Thoracic aorta (tissue), 2 donors: ENCODE results near the gene CYREN. TPM values are rescaled to one million over a fixed set of nuclear protein-coding genes. Genes with fewer than 3 reads are reported as not detected.

Source experiments
- ATAC-seq: fragments of 150-250 bp; one replicate; pipeline ENCODE4 v1.8.0; 2017; ENCODE audit warnings: low read depth; ENCODE audit not compliant: insufficient number of reproducible peaks, low FRiP score
- DNase-seq: peaks from one replicate; pipeline ENCODE4 v3.0.0-alpha.2; 2020; ENCODE audit warnings: low spot score
- H3K27ac ChIP-seq, 2 donors: fragments of 200-600 bp; sonication (generic); 1 replicate in 1 of 2; 2 replicates in 1 of 2; pipeline ENCODE4 v1.5.1; 2016; ENCODE audit warnings: mild to moderate bottlenecking in 2 of 2, moderate library complexity in 2 of 2
- H3K27me3 ChIP-seq: fragments of 200-600 bp; sonication (generic); replicated peaks from 2 replicates; pipeline ENCODE4 v1.6.0; 2016; ENCODE audit warnings: mild to moderate bottlenecking; ENCODE audit not compliant: insufficient read depth
- H3K36me3 ChIP-seq: fragments of 200-600 bp; sonication (generic); one replicate; pipeline ENCODE4 v1.5.1; 2016
- H3K4me1 ChIP-seq, 2 donors: fragments of 200-600 bp; sonication (generic); 1 replicate in 1 of 2; 2 replicates in 1 of 2; pipeline versions ENCODE4 v1.5.1 to v1.6.0; 2016; ENCODE audit warnings: low read depth in 2 of 2, mild to moderate bottlenecking in 1 of 2; ENCODE audit not compliant: control insufficient read depth in 1 of 2
- H3K4me3 ChIP-seq: fragments of 200-600 bp; sonication (generic); 2 replicates; pipeline ENCODE4 v1.5.1; 2016; ENCODE audit warnings: mild to moderate bottlenecking
- H3K9me3 ChIP-seq: fragments of 200-600 bp; sonication (generic); 2 replicates; pipeline ENCODE4 v1.5.1; 2016
- total RNA-seq, 2 donors: library from RNA; depleted of rRNA; stranded (reverse); fragments of >200 nt; gene quantifications; one replicate each; pipeline versions ENCODE4 v1.1.0 to v1.2.3, GENCODE V29; 2016
- TF ChIP-seq, protein P1 (sequence below): fragments of 200-600 bp; sonication (generic); IDR thresholded peaks from one replicate; pipeline ENCODE4 v1.5.1; 2019; ENCODE audit warnings: antibody characterized with exemption

The CYREN gene
- total RNA-seq, 2 donors from 2014 or later = 37.6 to 54.1 TPM

DNA sequence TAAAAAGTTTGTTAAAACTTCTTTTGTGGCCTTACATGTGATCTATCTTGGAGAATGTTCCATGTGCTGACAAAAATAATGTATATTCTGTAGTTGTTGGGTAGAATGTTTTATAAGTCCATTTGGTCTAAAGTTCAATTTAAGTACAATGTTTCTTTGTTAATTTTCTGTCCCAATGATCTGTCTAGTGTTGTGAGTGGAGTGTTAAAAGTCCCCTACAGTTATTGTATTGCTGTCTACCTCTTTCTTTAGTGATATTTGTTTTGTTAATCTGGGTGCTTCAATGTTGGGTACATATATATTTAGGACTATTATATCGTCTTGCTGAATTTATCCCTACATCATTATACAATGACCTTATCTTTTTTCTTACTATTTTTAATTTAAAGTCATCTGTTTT, 15.8 kb downstream of the CYREN start:
- H3K27me3 ChIP-seq = no peaks in the 10 kb centered on the region
- ATAC-seq (no peak), DNase-seq (no peak)
- no peaks in the 10 kb centered on the region for H3K36me3 ChIP-seq
- TF ChIP-seq, protein P1, sequence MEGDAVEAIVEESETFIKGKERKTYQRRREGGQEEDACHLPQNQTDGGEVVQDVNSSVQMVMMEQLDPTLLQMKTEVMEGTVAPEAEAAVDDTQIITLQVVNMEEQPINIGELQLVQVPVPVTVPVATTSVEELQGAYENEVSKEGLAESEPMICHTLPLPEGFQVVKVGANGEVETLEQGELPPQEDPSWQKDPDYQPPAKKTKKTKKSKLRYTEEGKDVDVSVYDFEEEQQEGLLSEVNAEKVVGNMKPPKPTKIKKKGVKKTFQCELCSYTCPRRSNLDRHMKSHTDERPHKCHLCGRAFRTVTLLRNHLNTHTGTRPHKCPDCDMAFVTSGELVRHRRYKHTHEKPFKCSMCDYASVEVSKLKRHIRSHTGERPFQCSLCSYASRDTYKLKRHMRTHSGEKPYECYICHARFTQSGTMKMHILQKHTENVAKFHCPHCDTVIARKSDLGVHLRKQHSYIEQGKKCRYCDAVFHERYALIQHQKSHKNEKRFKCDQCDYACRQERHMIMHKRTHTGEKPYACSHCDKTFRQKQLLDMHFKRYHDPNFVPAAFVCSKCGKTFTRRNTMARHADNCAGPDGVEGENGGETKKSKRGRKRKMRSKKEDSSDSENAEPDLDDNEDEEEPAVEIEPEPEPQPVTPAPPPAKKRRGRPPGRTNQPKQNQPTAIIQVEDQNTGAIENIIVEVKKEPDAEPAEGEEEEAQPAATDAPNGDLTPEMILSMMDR = no peak
- H3K4me1 ChIP-seq = peaks cover 31 to 42% of the 10 kb centered on the region in 2 donors
- no peak overlapping the region for H3K4me3 ChIP-seq
- peaks cover 11% of the 10 kb centered on the region for H3K9me3 ChIP-seq
- no peak overlapping the region for H3K27ac ChIP-seq

DNA sequence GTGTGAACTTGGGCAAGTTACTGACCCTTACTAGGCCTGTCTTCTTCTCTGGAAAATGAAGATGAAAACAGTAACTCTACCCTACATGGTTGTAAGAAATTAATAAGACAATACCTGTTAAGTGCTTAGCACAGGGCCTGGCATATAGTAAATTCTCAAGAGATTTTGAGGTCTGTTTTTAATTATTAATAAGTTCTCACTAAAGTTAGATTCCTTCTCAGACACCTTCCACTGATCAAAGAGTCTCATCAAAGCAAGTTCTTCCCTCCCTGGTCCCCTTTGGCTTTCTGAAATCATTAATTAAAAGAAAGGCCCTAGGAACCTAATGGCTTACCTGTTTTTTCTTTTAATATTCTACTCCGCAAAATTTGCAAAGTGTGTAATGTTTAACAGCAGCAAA, 18.1 kb downstream of the CYREN start:
- Histone ChIP-seq H3K27ac (peak overlapping the region in 1 of 2 donors; percentile 1), H3K4me1 (peaks cover 20 to 31% of the 10 kb centered on the region in 2 donors), H3K36me3 (no peaks in the 10 kb centered on the region), H3K9me3 (peaks cover 11% of the 10 kb centered on the region), H3K27me3 (no peaks in the 10 kb centered on the region), H3K4me3 (no peak overlapping the region)
- ATAC-seq (no peak), DNase-seq (no peak)
- TF ChIP-seq, protein P1 = no peak

DNA sequence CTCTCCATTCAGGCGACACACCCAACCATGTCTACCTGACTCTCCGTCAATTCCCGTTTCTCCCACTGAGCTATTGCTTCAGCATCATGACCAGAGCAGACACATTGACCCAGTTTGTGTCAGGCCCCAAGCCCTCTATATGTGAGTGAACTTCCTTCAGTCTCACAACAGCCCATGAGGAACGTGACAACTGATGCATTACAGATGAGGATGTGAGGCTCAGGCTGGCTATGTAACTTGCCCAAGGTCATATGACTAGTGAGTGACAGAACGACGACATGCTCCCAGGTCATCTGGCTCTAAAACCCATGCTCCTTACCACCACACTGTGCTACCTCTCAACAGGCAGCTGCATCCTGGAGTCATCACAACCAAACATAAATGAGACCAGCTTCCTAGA, 19.0 kb downstream of the CYREN start:
- H3K27ac ChIP-seq = peak overlapping the region in 1 of 2 donors; percentile 1
- H3K9me3 ChIP-seq = peaks cover 11% of the 10 kb centered on the region
- TF ChIP-seq, protein P1 = no peak
- H3K36me3 ChIP-seq = no peaks in the 10 kb centered on the region
- no peaks in the 10 kb centered on the region for H3K27me3 ChIP-seq
- peaks cover 25 to 38% of the 10 kb centered on the region in 2 donors for H3K4me1 ChIP-seq
- ATAC-seq = no peak
- no peak for DNase-seq
- H3K4me3 ChIP-seq = no peak overlapping the region

DNA sequence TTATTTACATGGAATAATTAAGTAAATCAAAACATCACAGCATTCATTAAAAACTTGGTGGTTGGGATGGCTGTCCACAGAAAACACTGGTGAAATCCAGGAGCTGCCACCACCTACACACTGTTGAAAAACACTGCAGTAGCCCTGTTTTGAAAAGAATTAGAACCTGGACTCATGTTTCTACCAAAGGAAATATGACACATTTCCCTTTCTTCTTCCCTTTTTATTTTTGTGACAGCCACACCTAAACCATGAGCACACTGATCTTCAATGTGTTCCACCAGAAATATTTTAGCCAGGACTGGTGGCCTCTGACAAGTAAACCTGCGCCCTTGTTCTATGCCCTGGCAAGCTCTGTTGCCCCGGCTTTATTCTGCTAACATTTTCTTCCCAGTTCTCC, 19.4 kb downstream of the CYREN start:
- ATAC-seq (no peak), DNase-seq (no peak)
- TF ChIP-seq, protein P1 = no peak
- H3K4me3 ChIP-seq = no peak overlapping the region
- no peaks in the 10 kb centered on the region for H3K36me3 ChIP-seq
- H3K27ac ChIP-seq = peak overlapping the region in 1 of 2 donors; percentile 52
- peaks cover 8% of the 10 kb centered on the region for H3K9me3 ChIP-seq
- no peaks in the 10 kb centered on the region for H3K27me3 ChIP-seq
- H3K4me1 ChIP-seq = peaks cover 25 to 42% of the 10 kb centered on the region in 2 donors

DNA sequence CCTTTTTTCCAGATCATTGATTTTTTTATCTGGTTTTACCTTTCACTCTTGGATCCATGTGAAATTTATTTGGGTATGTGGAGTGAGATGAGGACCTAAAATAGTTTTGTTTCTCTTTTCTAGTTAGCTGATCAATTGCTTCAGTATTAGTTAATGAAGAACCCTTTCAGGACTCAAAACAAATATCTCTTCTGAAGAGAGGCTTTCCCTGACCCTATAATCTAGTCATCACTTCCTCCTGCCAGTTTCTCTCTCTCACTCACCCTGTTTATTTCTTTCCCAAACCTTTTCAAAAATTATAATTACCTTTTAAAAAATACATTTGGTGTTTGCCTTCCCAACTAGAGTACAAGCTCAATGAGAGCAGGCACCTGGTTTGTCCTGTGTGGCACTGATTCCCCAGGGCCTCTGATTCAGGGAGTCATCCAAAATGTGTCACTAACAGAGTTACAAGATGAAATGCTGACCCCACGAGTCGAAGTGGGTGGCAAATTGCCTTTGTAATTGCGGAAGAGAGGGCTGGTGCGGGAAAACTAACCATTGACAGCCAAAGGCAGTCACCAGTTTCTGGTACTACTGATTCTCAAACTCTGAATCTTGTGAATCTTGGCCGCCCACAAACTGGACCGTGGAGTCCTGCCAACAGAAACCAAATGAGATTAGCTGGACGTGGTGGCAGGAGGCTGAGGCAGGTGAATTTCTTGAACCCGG, 20.3 kb downstream of the CYREN start:
- H3K27ac ChIP-seq = peak overlapping the region; percentile 40 to 52
- H3K36me3 ChIP-seq = no peaks in the 10 kb centered on the region
- peak overlapping the region; percentile 75 for H3K4me3 ChIP-seq
- no peak for DNase-seq
- peaks cover 25 to 42% of the 10 kb centered on the region in 2 donors for H3K4me1 ChIP-seq
- ATAC-seq = no peak
- no peaks in the 10 kb centered on the region for H3K9me3 ChIP-seq
- TF ChIP-seq, protein P1 = no peak
- no peaks in the 10 kb centered on the region for H3K27me3 ChIP-seq
